ENCODE data around the gene SLC22A23.

The SLC22A23 gene

GRCh38 chr6:3283241-3283640 lies 173.6 kb downstream of the SLC22A23 start:
- no peak for DNase-seq (ENCODE audit: low spot score)

- no peak for DNase-seq (ENCODE audit: low spot score)
These were observed 174.2 kb downstream of the SLC22A23 start for GRCh38 chr6:3282476-3283236.

GRCh38 chr6:3281631-3282475 lies 175.0 kb downstream of the SLC22A23 start:
- DNase-seq (ENCODE audit: low spot score) = no peak

GRCh38 chr6:3280866-3281465 lies 175.9 kb downstream of the SLC22A23 start:
- DNase-seq (ENCODE audit: low spot score) = no peak

- DNase-seq (ENCODE audit: low spot score) = no peak
These were observed 176.8 kb downstream of the SLC22A23 start for GRCh38 chr6:3280091-3280490.

- no peak for DNase-seq (ENCODE audit: low spot score)
These were observed 178.2 kb downstream of the SLC22A23 start for GRCh38 chr6:3278691-3279090.

- no peak for DNase-seq (ENCODE audit: low spot score)
These were observed 178.9 kb downstream of the SLC22A23 start for GRCh38 chr6:3277851-3278416.

- DNase-seq (ENCODE audit: low spot score) = no peak
These were observed 179.6 kb downstream of the SLC22A23 start for GRCh38 chr6:3277251-3277650.

- no peak for DNase-seq (ENCODE audit: low spot score)
These were observed 180.4 kb downstream of the SLC22A23 start for GRCh38 chr6:3276174-3277167.

- DNase-seq (ENCODE audit: low spot score) = no peak
These were observed 182.9 kb downstream of the SLC22A23 start for GRCh38 chr6:3273707-3274521.

- DNase-seq (ENCODE audit: low spot score) = no peak
These were observed 183.8 kb downstream of the SLC22A23 start for GRCh38 chr6:3272911-3273547.

GRCh38 chr6:3271756-3272155 lies 185.1 kb downstream of the SLC22A23 start:
- no peak for DNase-seq (ENCODE audit: low spot score)

- no peak for DNase-seq (ENCODE audit: low spot score)
These were observed 186.6 kb downstream of the SLC22A23 start for GRCh38 chr6:3270258-3270657.

- no peak for DNase-seq (ENCODE audit: low spot score)
These were observed 187.4 kb downstream of the SLC22A23 start for GRCh38 chr6:3269281-3269975.

GRCh38 chr6:3268680-3269079 lies 188.2 kb downstream of the SLC22A23 start:
- DNase-seq (ENCODE audit: low spot score) = no peak

- no peak for DNase-seq (ENCODE audit: low spot score)
These were observed 189.7 kb downstream of the SLC22A23 start for GRCh38 chr6:3267162-3267561.

GRCh38 chr6:3266170-3266569 lies 190.7 kb downstream of the SLC22A23 start:
- DNase-seq (ENCODE audit: low spot score) = no peak

- no peak for DNase-seq (ENCODE audit: low spot score)
These were observed 191.2 kb downstream of the SLC22A23 start for GRCh38 chr6:3265671-3266070.

- DNase-seq (ENCODE audit: low spot score) = no peak
These were observed 192.5 kb downstream of the SLC22A23 start for GRCh38 chr6:3264356-3264755.

Data from globus pallidus (tissue), 1 donor.